Measurements from ENCODE around the gene RFC4. TPM values are rescaled to one million over a fixed set of nuclear protein-coding genes. Genes with fewer than 3 reads are reported as not detected.

The RFC4 gene
- total and polyA plus RNA-seq, 2 of the 13 experiments (the other 11 are each of a cell fraction or from before 2014, with no cell fraction given), result 18.5 to 103 TPM

- TF ChIP-seq ZNF570 (CRISPR knock-in tag; IDR thresholded peaks at IDR 0.05; ENCODE audit: borderline replicate concordance) (0 out of 2 replicates have a peak, but pooled peaks have one; percentile 63), TARDBP (CRISPR knock-in tag; IDR thresholded peaks at IDR 0.05) (peak; percentile 72; the same call in 1 of the 2 replicates), WIZ (CRISPR knock-in tag; IDR thresholded peaks at IDR 0.05) (peak; percentile 90), HOXA7 (CRISPR knock-in tag; IDR thresholded peaks at IDR 0.05) (peak; percentile 84; the same call in 1 of the 2 replicates), TGIF2 (CRISPR knock-in tag; IDR thresholded peaks at IDR 0.05) (peak; percentile 25; the same call in 1 of the 2 replicates), TFAP4 (IDR thresholded peaks at IDR 0.05; ENCODE audit: borderline replicate concordance, low read depth) (peak; percentile 16; the same call in 1 of the 2 replicates), CREM (IDR thresholded peaks at IDR 0.05) (peak; percentile 65; the same call in 1 of the 2 replicates), CREM (CRISPR knock-in tag; IDR thresholded peaks at IDR 0.05) (no peak), SKIL (CRISPR knock-in tag; IDR thresholded peaks at IDR 0.05; ENCODE audit: borderline replicate concordance) (peak; percentile 65; the same call in 1 of the 2 replicates), REST (IDR thresholded peaks at IDR 0.05; ENCODE audit: borderline replicate concordance in 1 of 2, low read depth in 1 of 2, low read length in 2 of 2) (peak in 1 of 2 experiments; percentile 75; a peak in 1 of 4 replicates), ZUFSP (CRISPR knock-in tag; IDR thresholded peaks at IDR 0.05; ENCODE audit: borderline replicate concordance) (no peak), NKX3-1 (CRISPR knock-in tag; IDR thresholded peaks at IDR 0.05) (peak; percentile 86), POGZ (CRISPR knock-in tag; IDR thresholded peaks at IDR 0.05) (peak; percentile 96), ZNF30 (CRISPR knock-in tag; IDR thresholded peaks at IDR 0.05) (peak; percentile 33; the same call in 1 of the 2 replicates), ZNF557 (CRISPR knock-in tag; IDR thresholded peaks at IDR 0.05) (0 out of 2 replicates have a peak, but pooled peaks have one; percentile 44), ZFYVE20 (CRISPR knock-in tag; IDR thresholded peaks at IDR 0.05; ENCODE audit: borderline replicate concordance, low read depth) (0 out of 2 replicates have a peak, but pooled peaks have one; percentile 6), ZNF780A (CRISPR knock-in tag; IDR thresholded peaks at IDR 0.05) (peak; percentile 63; the same call in 1 of the 2 replicates), RFX3 (CRISPR knock-in tag; IDR thresholded peaks at IDR 0.05) (no peak)
Measured at GRCh38 chr3:186783058-186783730, 23.1 kb downstream of the RFC4 start, which contains the start of gene EIF4A2 (continued).

Measured in HepG2 (cell line).